ENCODE measurements around the gene TSPAN18.

GRCh38 chr11:44899959-44900358, 173.2 kb downstream of the TSPAN18 start:
- TF ChIP-seq, protein P1, sequence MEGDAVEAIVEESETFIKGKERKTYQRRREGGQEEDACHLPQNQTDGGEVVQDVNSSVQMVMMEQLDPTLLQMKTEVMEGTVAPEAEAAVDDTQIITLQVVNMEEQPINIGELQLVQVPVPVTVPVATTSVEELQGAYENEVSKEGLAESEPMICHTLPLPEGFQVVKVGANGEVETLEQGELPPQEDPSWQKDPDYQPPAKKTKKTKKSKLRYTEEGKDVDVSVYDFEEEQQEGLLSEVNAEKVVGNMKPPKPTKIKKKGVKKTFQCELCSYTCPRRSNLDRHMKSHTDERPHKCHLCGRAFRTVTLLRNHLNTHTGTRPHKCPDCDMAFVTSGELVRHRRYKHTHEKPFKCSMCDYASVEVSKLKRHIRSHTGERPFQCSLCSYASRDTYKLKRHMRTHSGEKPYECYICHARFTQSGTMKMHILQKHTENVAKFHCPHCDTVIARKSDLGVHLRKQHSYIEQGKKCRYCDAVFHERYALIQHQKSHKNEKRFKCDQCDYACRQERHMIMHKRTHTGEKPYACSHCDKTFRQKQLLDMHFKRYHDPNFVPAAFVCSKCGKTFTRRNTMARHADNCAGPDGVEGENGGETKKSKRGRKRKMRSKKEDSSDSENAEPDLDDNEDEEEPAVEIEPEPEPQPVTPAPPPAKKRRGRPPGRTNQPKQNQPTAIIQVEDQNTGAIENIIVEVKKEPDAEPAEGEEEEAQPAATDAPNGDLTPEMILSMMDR (IDR thresholded peaks at IDR 0.05), result no peak
- TF ChIP-seq POLR2A (IDR thresholded peaks at IDR 0.05), result no peak
